Measurements from ENCODE around the gene TDRD1. TPM values are rescaled to one million over a fixed set of nuclear protein-coding genes. Genes with fewer than 3 reads are reported as not detected.

The TDRD1 gene
- total and polyA plus RNA-seq, 2 donors (not counting 3 experiments of a cell fraction or from before 2014, with no cell fraction given), result not detected

GRCh38 chr10:114272696-114273095 is 93.5 kb downstream of the TDRD1 start:
- no peaks in the 10 kb centered on the region for H3K9me3 ChIP-seq (replicated peaks; ENCODE audit: control insufficient read depth, insufficient read depth, low read length)
- no peak for TF ChIP-seq CTCF (IDR thresholded peaks at IDR 0.05; ENCODE audit: extremely low read depth in 1 of 2, insufficient read depth in 1 of 2, low read depth in 1 of 2, low read length in 2 of 2)
- no peak for TF ChIP-seq FOS (IDR thresholded peaks at IDR 0.05; ENCODE audit: borderline replicate concordance, insufficient read depth, low read length)
- TF ChIP-seq JUN (IDR thresholded peaks at IDR 0.05; ENCODE audit: borderline replicate concordance, insufficient read depth, insufficient read length, low read depth), result no peak
- no peak for TF ChIP-seq GATA2 (IDR thresholded peaks at IDR 0.05; ENCODE audit: insufficient read depth, insufficient read length, low read depth, low read length)
- TF ChIP-seq MAX (IDR thresholded peaks at IDR 0.05; ENCODE audit: insufficient read depth, insufficient read length), result no peak
- no peak for TF ChIP-seq POLR2AphosphoS5 (IDR thresholded peaks at IDR 0.05; ENCODE audit: insufficient read depth, low read depth, low read length)
- no peak for TF ChIP-seq EZH2 (IDR thresholded peaks at IDR 0.05; ENCODE audit: borderline replicate concordance, low read depth, low read length, severe bottlenecking)
- TF ChIP-seq MYC (IDR thresholded peaks at IDR 0.05; ENCODE audit: low read depth, low read length), result no peak
- TF ChIP-seq POLR2A (IDR thresholded peaks at IDR 0.05; ENCODE audit: low read depth, low read length), result no peak
- H3K9ac ChIP-seq (replicated peaks; ENCODE audit: extremely low read depth, insufficient read depth, low read length), result no peak overlapping the region
- H3K79me2 ChIP-seq (ENCODE audit: control insufficient read depth, insufficient read depth, low read length), result no peaks in the 10 kb centered on the region
- no peaks in the 10 kb centered on the region for H4K20me1 ChIP-seq (replicated peaks; ENCODE audit: control insufficient read depth, extremely low read depth, insufficient read depth, low read length)
- no peaks in the 10 kb centered on the region for H3K9me1 ChIP-seq (replicated peaks; ENCODE audit: control insufficient read depth, extremely low read depth, insufficient read depth, low read length)
- peaks cover 7% of the 10 kb centered on the region for H3K4me1 ChIP-seq (ENCODE audit: control insufficient read depth, extremely low read depth, insufficient read depth, low read length)
- dilution Hi-C loops (cut with MboI; ENCODE audit: extremely low pct_ligation_motif_present, low sequenced_read_pairs), result no loop called here
- no peak for FAIRE-seq
- H3K36me3 ChIP-seq (ENCODE audit: control insufficient read depth in 2 of 2, extremely low read depth in 1 of 2, insufficient read depth in 2 of 2, low read length in 2 of 2), result no peaks in the 10 kb centered on the region
- H3K4me3 ChIP-seq (replicated peaks in 1 of 3; ENCODE audit: insufficient read depth in 1 of 3, low read depth in 1 of 3, low read length in 3 of 3), result no peak overlapping the region
- H3K4me2 ChIP-seq (ENCODE audit: insufficient read depth, low read length), result no peak overlapping the region
- no peak overlapping the region for H2AFZ ChIP-seq (ENCODE audit: low read depth, low read length)
- no peak overlapping the region for H3K27ac ChIP-seq (ENCODE audit: insufficient read depth, low read depth, low read length)
- intact Hi-C loops (cut with micrococcal nuclease), result no loop called here
- DNase-seq (ENCODE audit: low read depth, low spot score), result no peak
- POLR2A ChIA-PET, result no interaction called here
- BruUV-seq (replicated peaks), result no TSS peak
- H3K27me3 ChIP-seq (ENCODE audit: control insufficient read depth in 2 of 2, insufficient read depth in 2 of 2, low read length in 2 of 2), result no peaks in the 10 kb centered on the region
- CTCF ChIA-PET, result interaction anchor here (3.3 kb wide), 1 partner anchor 31 kb away, joined by 14 read pairs; no protein-coding TSS in a partner anchor
